A549 treated with AZD2906 at 1 μM for 4 hours (cell line): ENCODE results near the gene ZFP69. TPM values are rescaled to one million over a fixed set of nuclear protein-coding genes. Genes with fewer than 3 reads are reported as not detected.

Experiments
- total RNA-seq: library from RNA; stranded (reverse); fragments of 200-300 nt; extraction: Qiagen RNA extraction; gene quantifications from 5 replicates; pipeline ENCODE4 v1.2.3, GENCODE V29; 2022

Gene ZFP69
- not detected in 5 replicates for total RNA-seq

DNA sequence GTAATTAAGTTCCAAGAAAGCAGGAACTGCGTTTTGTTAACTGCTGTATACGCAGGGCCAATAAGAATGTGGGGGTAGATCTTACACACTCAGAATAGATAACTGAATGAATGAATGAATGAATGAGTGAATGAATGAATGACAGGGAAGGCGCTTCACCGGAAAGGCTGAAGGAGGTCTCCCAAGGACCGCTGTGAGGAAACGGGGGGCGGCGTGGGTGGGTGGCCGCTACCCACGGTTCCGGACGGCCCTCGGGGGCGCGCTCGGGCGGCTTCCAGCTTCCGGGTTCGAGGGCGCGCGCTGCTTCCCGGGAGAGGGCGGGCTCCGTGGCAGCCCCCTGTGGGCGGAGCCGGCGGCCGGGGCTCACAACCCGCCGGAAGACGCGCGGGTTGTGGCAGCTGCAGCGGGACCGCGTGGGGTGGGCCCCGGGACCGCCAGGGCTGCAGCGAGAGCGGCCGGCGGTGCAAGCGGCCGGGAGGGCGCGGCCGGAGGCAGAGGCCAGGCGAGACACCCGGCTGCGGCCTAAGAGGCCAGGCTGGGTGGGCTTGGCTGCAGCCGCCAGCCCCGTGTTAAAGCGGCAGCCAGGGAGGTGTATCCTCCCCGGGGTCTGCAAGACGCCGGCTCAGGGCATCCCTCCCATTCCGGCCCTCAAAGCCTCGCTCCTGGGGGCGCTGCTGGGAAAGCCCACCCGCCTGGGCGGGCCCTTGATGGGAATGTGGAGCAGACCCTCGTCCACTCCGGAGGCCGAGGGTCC is at the start of gene ZFP69:
ZFP69 (plus strand) TSS at position 367 of the 754 bp plus-strand sequence. CDS start 2,072 bp downstream, outside the sequence.

DNA sequence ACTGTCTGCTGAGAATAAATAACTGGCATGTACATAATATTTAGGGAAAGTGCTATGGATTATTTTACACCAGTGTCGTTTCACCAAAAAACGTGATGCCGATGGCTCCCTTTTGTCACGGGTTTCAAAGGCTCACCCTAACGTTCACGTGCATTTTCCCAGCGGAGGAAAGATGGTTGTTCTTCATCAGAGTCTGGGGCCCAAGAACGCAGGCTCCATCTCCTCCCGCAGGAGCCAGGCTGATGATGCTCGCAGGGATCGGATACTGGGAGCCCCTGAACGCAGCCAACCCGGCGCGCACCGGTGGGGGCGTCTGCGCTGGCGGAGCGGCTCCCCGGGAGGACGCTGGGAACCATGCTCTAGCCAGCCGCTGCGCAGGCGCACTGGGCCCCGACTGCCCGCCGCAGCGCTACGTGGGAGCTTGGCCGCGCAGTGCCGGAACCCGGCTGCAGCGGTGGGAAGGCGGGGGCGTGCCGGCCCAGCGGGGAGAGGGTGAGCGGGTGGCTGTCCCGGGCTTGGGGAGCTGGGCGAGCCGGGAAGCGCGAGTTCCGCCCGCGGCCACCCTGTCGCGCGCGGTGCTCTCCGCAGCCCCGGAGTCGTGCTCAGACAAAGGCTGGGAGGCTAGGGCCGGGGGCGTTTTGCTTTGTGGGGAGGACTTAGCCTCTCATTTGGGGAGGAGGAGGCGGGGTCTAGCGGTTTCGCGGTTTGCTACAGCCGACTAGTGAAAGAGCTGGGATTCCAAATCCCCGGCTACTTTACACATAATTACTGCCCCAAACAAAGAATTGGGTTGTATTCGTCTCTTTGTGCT is 27.2 kb upstream of the ZFP69 start, which contains the start of gene ZFP69B:
ZFP69B (plus strand) TSS at position 793 of the 811 bp plus-strand sequence. CDS start 486 bp downstream, outside the sequence.

GRCh38 chr1:40508375-40509341 is 31.6 kb downstream of the ZFP69 start, which contains the start of gene EXO5:
TSS of gene EXO5 (plus strand) at chr1:40508767. CDS start at chr1:40514545, 5,778 bp downstream.

GRCh38 chr1:40531381-40532061 is 54.4 kb downstream of the ZFP69 start, which contains the start of gene ZNF684:
TSS of gene ZNF684 (plus strand) at chr1:40531637. CDS start at chr1:40533167, 1,530 bp downstream.

Other genes with a start within 250 kb of the ZFP69 start
- not detected in 5 replicates for gene TMCO2, start 229.4 kb upstream of the ZFP69 start, total RNA-seq
- gene ZMPSTE24, start 219.1 kb upstream of the ZFP69 start, total RNA-seq, result 35.9 to 43.0 TPM (median 36.8 TPM) in 5 replicates
- gene COL9A2, start 160.0 kb upstream of the ZFP69 start, total RNA-seq, result 0.07 to 0.33 TPM (median 0.23 TPM) in 5 replicates
- gene SMAP2, start 103.6 kb upstream of the ZFP69 start, total RNA-seq, result 9.0 to 9.8 TPM (median 9.2 TPM) in 5 replicates
- 1.1 to 2.0 TPM (median 1.7 TPM) in 5 replicates for gene ZFP69B, start 26.8 kb upstream of the ZFP69 start, total RNA-seq
- 3.7 to 4.8 TPM (median 4.2 TPM) in 5 replicates for gene EXO5, start 31.5 kb downstream of the ZFP69 start, total RNA-seq
- 1.7 to 2.2 TPM (median 1.9 TPM) in 5 replicates for gene ZNF684, start 54.3 kb downstream of the ZFP69 start, total RNA-seq
- gene RIMS3, start 188.4 kb downstream of the ZFP69 start, total RNA-seq, result 0.84 to 1.3 TPM (median 1.2 TPM) in 5 replicates
- 35.8 to 37.7 TPM (median 36.6 TPM) in 5 replicates for gene NFYC, start 214.4 kb downstream of the ZFP69 start, total RNA-seq